HCT116 (cell line): ENCODE results near the gene CDK1. TPM values are rescaled to one million over a fixed set of nuclear protein-coding genes. Genes with fewer than 3 reads are reported as not detected.
A peak's percentile ranks its signal among the peaks of the same experiment; 100 is the strongest.

ENCODE experiments used
- ATAC-seq: fragments of 200-7000 bp; cut with Tn5 transposase; 2 replicates; pipeline ENCODE4 v1.9.1; 2020; ENCODE audit warnings: mild to moderate bottlenecking, moderate library complexity
- BruUV-seq: library from RNA; stranded (reverse); fragments of 400-500 nt; replicated peaks from 2 replicates; lab custom pipeline; 2021; lab: Mats Ljungman, UMichigan
- CTCF ChIA-PET: fragments of 300-600 bp; sonication (Branson Sonifier 250); formaldehyde crosslinking; loops from one replicate; lab custom pipeline; 2021; ENCODE audit warnings: antibody characterized with exemption; lab: Charles Lee
- POLR2A ChIA-PET: fragments of 300-600, 350-600 bp; sonication (Branson Sonifier 250); formaldehyde crosslinking; loops from one replicate; lab custom pipeline; 2021; ENCODE audit warnings: antibody characterized with exemption; lab: Charles Lee
- RAD21 ChIA-PET, 2 experiments: fragments of 300-600 bp; sonication (Branson Sonifier 250); formaldehyde crosslinking; loops; one replicate each; lab custom pipeline; 2023; ENCODE audit warnings: low total read pairs in 2 of 2; ENCODE audit not compliant: uncharacterized antibody in 2 of 2, unreplicated experiment in 2 of 2, low non-redundant PET in 1 of 2; lab: Charles Lee
- DNase-seq: peaks from one replicate; pipeline ENCODE4 v3.0.0-alpha.2; 2010; ENCODE audit warnings: low read depth, low spot score
- H2AFZ ChIP-seq: fragments of 200-600 bp; shearing (Covaris generic), sonication (generic); 2 replicates; pipeline ENCODE4 v1.6.1; 2017; ENCODE audit warnings: low read depth, mixed run types, mixed read lengths, antibody characterized with exemption, low read length; ENCODE audit not compliant: poor library complexity, severe bottlenecking
- H3K27ac ChIP-seq: 2 replicates; pipeline ENCODE4 v1.5.1; 2012; ENCODE audit warnings: low read depth, low read length
- H3K27me3 ChIP-seq: fragments of 200-600 bp; sonication (generic); 2 replicates; pipeline ENCODE4 v1.6.1; 2016; ENCODE audit warnings: mixed run types, low read length, mixed read lengths; ENCODE audit not compliant: insufficient read depth
- H3K36me3 ChIP-seq, 2 experiments: fragments of 200-500 bp in 1 of 2; fragments of 200-600 bp in 1 of 2; sonication (Bioruptor generic) in 1 of 2; sonication (generic) in 1 of 2; 2 replicates each; pipeline versions ENCODE4 v1.5.1 to v1.6.1; 2014 to 2016; ENCODE audit warnings: low read length in 2 of 2, inconsistent platforms in 1 of 2, mixed read lengths in 1 of 2, mixed run types in 1 of 2; ENCODE audit not compliant: insufficient read depth in 2 of 2, control insufficient read depth in 1 of 2
- H3K4me1 ChIP-seq, 2 experiments: fragments of 200-600 bp in 1 of 2; sonication (generic) in 1 of 2; 2 replicates each; pipeline versions ENCODE4 v1.5.1 to v1.6.1; 2012 to 2017; ENCODE audit warnings: low read length in 2 of 2, inconsistent platforms in 1 of 2, mild to moderate bottlenecking in 1 of 2, mixed read lengths in 1 of 2, mixed run types in 1 of 2, moderate library complexity in 1 of 2; ENCODE audit not compliant: insufficient read depth in 2 of 2, control insufficient read depth in 1 of 2
- H3K4me2 ChIP-seq: fragments of 200-600 bp; sonication (generic); 2 replicates; pipeline ENCODE4 v1.6.1; 2017; ENCODE audit warnings: mixed run types, low read length, mixed read lengths
- H3K4me3 ChIP-seq, 2 experiments: fragments of 200-600 bp in 1 of 2; sonication (generic) in 1 of 2; replicated peaks in 1 of 2; 2 replicates each; pipeline ENCODE4 v1.5.1; 2011 to 2016; ENCODE audit warnings: low read length in 2 of 2, control low read depth in 1 of 2, low read depth in 1 of 2, mild to moderate bottlenecking in 1 of 2, mixed read lengths in 1 of 2, mixed run types in 1 of 2
- H3K79me2 ChIP-seq: fragments of 200-600 bp; sonication (generic); 2 replicates; pipeline ENCODE4 v1.6.1; 2017; ENCODE audit warnings: mild to moderate bottlenecking, mixed run types, low read length, moderate library complexity, mixed read lengths; ENCODE audit not compliant: insufficient read depth
- H3K9ac ChIP-seq: fragments of 200-600 bp; sonication (generic); 2 replicates; pipeline ENCODE4 v1.6.1; 2016; ENCODE audit warnings: low read length, mixed read lengths
- H3K9me2 ChIP-seq: fragments of 200-600 bp; sonication (generic), shearing (Covaris generic); 2 replicates; pipeline ENCODE4 v1.6.1; 2017; ENCODE audit warnings: mixed run types, mild to moderate bottlenecking, moderate library complexity; ENCODE audit not compliant: insufficient read depth
- H3K9me3 ChIP-seq, 2 experiments: fragments of 200-500 bp in 1 of 2; fragments of 200-600 bp in 1 of 2; sonication (Bioruptor generic) in 1 of 2; sonication (generic) in 1 of 2; 2 replicates each; pipeline ENCODE4 v1.6.1; 2014 to 2017; ENCODE audit warnings: low read length in 2 of 2, mixed read lengths in 2 of 2, inconsistent platforms in 1 of 2, low read depth in 1 of 2, mild to moderate bottlenecking in 1 of 2, mixed run types in 1 of 2, moderate library complexity in 1 of 2; ENCODE audit not compliant: control insufficient read depth in 1 of 2, insufficient read depth in 1 of 2
- H4K20me1 ChIP-seq: fragments of 200-600 bp; sonication (generic), shearing (Covaris generic); 2 replicates; pipeline ENCODE4 v1.6.1; 2017; ENCODE audit warnings: mixed run types, mild to moderate bottlenecking, moderate library complexity; ENCODE audit not compliant: insufficient read depth
- CBX3 ChIP-seq: IDR thresholded peaks from 2 replicates; pipeline ENCODE4 v1.6.1; 2012; ENCODE audit warnings: low read depth
- CTCF ChIP-seq, 3 experiments: fragments of 200-600 bp in 1 of 3; sonication (generic) in 1 of 3; IDR thresholded peaks in 2 of 3; conservative IDR thresholded peaks in 1 of 3; 2 replicates each; pipeline ENCODE4 v1.5.1; 2012 to 2017; ENCODE audit warnings: low read depth in 2 of 3, low read length in 2 of 3, antibody characterized with exemption in 1 of 3, borderline replicate concordance in 1 of 3, control low read depth in 1 of 3, mild to moderate bottlenecking in 1 of 3, mixed read lengths in 1 of 3, mixed run types in 1 of 3, moderate library complexity in 1 of 3; ENCODE audit not compliant: insufficient read depth in 1 of 3
- EGR1 ChIP-seq: IDR thresholded peaks from 2 replicates; pipeline ENCODE4 v1.6.1; 2012; ENCODE audit warnings: low read depth
- ELF1 ChIP-seq: IDR thresholded peaks from 2 replicates; pipeline ENCODE4 v1.6.1; 2012; ENCODE audit warnings: low read depth, borderline replicate concordance
- EZH2phosphoT487 ChIP-seq: fragments of 200-600 bp; IDR thresholded peaks from 2 replicates; pipeline ENCODE4 v1.6.1; 2018; ENCODE audit warnings: antibody characterized with exemption, borderline replicate concordance
- JUND ChIP-seq: IDR thresholded peaks from 2 replicates; pipeline ENCODE4 v1.6.1; 2012
- POLR2AphosphoS5 ChIP-seq: IDR thresholded peaks from 2 replicates; pipeline ENCODE4 v1.6.1; 2011; ENCODE audit warnings: mild to moderate bottlenecking, low read depth, low read length, moderate library complexity
- SIN3A ChIP-seq: IDR thresholded peaks from 2 replicates; pipeline ENCODE4 v1.6.1; 2012; ENCODE audit warnings: low read depth
- TCF7L2 ChIP-seq: IDR thresholded peaks from 2 replicates; pipeline ENCODE4 v1.7.0; 2011; ENCODE audit warnings: borderline replicate concordance, inconsistent platforms; ENCODE audit not compliant: insufficient read depth, insufficient read length; ENCODE audit errors: extremely low read depth
- YY1 ChIP-seq: IDR thresholded peaks from 2 replicates; pipeline ENCODE4 v1.6.1; 2011; ENCODE audit warnings: low read length, low read depth, moderate library complexity, mild to moderate bottlenecking; ENCODE audit not compliant: insufficient replicate concordance; ENCODE audit errors: extremely low read depth
- intact Hi-C: fragments of 100-400 bp; cut with micrococcal nuclease; formaldehyde crosslinking; loops from 2 replicates; pipeline ENCODE4 v1.10.0; 2022
- total RNA-seq: library from RNA; stranded (reverse); gene quantifications from one replicate; pipeline ENCODE4 v1.2.1, GENCODE V29; 2021; ENCODE audit not compliant: unreplicated experiment

The CDK1 gene
- total RNA-seq, 1 experiment from 2014 or later: 104 TPM

GRCh38 chr10:60778971-60779796, 906 bp downstream of the CDK1 start:
- peaks cover 0 to 13% of the 10 kb centered on the region in 2 experiments; a peak in 2 of 4 replicates for H3K4me1 ChIP-seq
- no peaks in the 10 kb centered on the region for H3K27me3 ChIP-seq

DNA sequence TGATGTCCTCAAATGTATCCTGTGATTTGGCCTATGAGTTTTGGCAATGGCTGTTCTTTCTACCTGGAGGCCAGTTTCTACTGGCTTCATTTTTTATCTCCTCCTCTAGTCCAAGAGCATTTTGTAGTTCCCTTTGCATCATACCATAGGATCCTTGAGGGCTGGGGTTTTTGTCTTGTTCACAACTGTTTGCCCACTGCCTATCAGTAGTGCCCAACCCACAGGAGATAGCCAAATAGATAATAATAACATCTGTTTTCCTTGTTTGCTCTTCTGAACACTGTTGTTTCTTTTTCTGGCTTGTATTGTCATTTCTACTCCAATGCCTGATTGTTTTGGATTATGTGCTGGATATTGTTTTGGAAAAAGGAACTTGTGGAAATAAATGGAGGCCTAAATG, 3.4 kb downstream of the CDK1 start:
- H3K79me2 ChIP-seq: peaks cover 84% of the 10 kb centered on the region
- DNase-seq (no peak), ATAC-seq (no peak)
- intact Hi-C loops: no loop called here
- H3K4me2 ChIP-seq: no peak overlapping the region
- no peaks in the 10 kb centered on the region for H3K9me2 ChIP-seq
- TF ChIP-seq EGR1: no peak
- TF ChIP-seq POLR2AphosphoS5: no peak
- TF ChIP-seq CTCF (IDR thresholded peaks at IDR 0.05 in 2 of 3, conservative IDR thresholded peaks at IDR 0.05 in 1 of 3; ENCODE audit: borderline replicate concordance in 1 of 3, insufficient read depth in 1 of 3, low read depth in 2 of 3, low read length in 2 of 3): no peak
- no peak for TF ChIP-seq YY1
- no peak for TF ChIP-seq EZH2phosphoT487
- no peak for TF ChIP-seq TCF7L2
- TF ChIP-seq CBX3: no peak
- no peak for TF ChIP-seq JUND
- no peak for TF ChIP-seq ELF1
- peaks cover 0 to 13% of the 10 kb centered on the region in 2 experiments; a peak in 2 of 4 replicates for H3K4me1 ChIP-seq
- no peaks in the 10 kb centered on the region for H3K27me3 ChIP-seq
- no peak overlapping the region for H2AFZ ChIP-seq
- POLR2A ChIA-PET: no interaction called here
- peaks cover 13% of the 10 kb centered on the region; the same call in 1 of the 2 replicates for H4K20me1 ChIP-seq
- no TSS peak for BruUV-seq
- no peak overlapping the region for H3K9ac ChIP-seq
- no peak overlapping the region for H3K27ac ChIP-seq
- peaks cover 34 to 47% of the 10 kb centered on the region in 2 experiments for H3K36me3 ChIP-seq
- RAD21 ChIA-PET: no interaction called here
- no peaks in the 10 kb centered on the region for H3K9me3 ChIP-seq
- CTCF ChIA-PET: no interaction called here
- H3K4me3 ChIP-seq: no peak overlapping the region

More at GRCh38 chr10:60778971-60779796, 906 bp downstream of the CDK1 start:
- H4K20me1 ChIP-seq: peaks cover 13% of the 10 kb centered on the region; the same call in 1 of the 2 replicates
- TSS peak; percentile 43 for BruUV-seq
- ChIA-PET CTCF (no interaction called here), RAD21 (no interaction called here), POLR2A (interaction anchor here (0.7 kb wide), 1 partner anchor 26 kb away, joined by 4 read pairs; no protein-coding TSS in a partner anchor)
- H2AFZ ChIP-seq: no peak overlapping the region
- peak overlapping the region; percentile 77 for H3K27ac ChIP-seq
- H3K4me2 ChIP-seq: peak overlapping the region; percentile 79
- peaks cover 20 to 28% of the 10 kb centered on the region in 2 experiments; a peak in 3 of 4 replicates for H3K36me3 ChIP-seq
- TF ChIP-seq SIN3A (0 out of 2 replicates have a peak, but pooled peaks have one; percentile 25), CBX3 (no peak)
- no peak; the same call in 1 of the 2 replicates for ATAC-seq
- H3K9me2 ChIP-seq: no peaks in the 10 kb centered on the region
- no peaks in the 10 kb centered on the region for H3K9me3 ChIP-seq
- peak overlapping the region; percentile 97 for H3K9ac ChIP-seq
- intact Hi-C loops: loop anchor here (2.0 kb wide), 1 partner anchor 46 kb away; no protein-coding TSS in a partner anchor
- DNase-seq: no peak
- H3K4me3 ChIP-seq: peak overlapping the region; percentile 84 to 87
- H3K79me2 ChIP-seq: peaks cover 59% of the 10 kb centered on the region
